ENCODE results near the gene KCNAB1.
"Not testable (repeated sequence)": the region's sequence is repeated elsewhere in the genome, so short reads cannot be mapped to it uniquely, and the experiment has no call there.

The KCNAB1 gene

DNA sequence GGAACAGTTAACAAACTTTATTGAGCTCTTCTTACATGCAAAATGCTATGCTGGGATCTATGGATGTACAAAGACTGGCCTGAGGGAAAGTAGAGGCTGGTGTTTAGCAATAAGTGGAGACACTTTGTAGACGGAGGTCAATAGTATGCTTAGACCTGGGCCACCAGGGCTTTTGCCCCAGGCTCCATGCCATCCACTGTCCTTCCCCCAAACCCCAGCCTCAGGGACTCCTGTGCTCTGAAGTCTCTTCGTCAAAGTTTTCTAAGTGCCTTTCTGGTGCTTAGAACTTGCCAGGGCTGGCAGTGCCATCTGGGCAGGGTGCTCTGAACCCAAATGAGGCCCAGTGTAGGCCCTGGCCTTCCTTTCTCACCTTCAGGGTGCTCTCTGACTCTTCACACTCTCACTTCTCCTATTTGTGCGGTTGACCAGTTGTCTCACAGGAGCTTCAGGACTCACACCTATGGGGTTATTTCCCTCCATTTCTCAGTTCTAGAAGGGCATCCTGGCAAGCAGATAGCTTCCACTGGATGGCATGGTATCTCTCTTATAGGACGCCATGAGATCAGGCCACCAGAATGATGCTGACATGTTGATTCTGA, 21.8 kb upstream of the KCNAB1 start:
- H3K4me3 ChIP-seq (replicated peaks; ENCODE audit: low read depth, low read length): no peak overlapping the region
- TF ChIP-seq, protein P1, sequence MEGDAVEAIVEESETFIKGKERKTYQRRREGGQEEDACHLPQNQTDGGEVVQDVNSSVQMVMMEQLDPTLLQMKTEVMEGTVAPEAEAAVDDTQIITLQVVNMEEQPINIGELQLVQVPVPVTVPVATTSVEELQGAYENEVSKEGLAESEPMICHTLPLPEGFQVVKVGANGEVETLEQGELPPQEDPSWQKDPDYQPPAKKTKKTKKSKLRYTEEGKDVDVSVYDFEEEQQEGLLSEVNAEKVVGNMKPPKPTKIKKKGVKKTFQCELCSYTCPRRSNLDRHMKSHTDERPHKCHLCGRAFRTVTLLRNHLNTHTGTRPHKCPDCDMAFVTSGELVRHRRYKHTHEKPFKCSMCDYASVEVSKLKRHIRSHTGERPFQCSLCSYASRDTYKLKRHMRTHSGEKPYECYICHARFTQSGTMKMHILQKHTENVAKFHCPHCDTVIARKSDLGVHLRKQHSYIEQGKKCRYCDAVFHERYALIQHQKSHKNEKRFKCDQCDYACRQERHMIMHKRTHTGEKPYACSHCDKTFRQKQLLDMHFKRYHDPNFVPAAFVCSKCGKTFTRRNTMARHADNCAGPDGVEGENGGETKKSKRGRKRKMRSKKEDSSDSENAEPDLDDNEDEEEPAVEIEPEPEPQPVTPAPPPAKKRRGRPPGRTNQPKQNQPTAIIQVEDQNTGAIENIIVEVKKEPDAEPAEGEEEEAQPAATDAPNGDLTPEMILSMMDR (IDR thresholded peaks at IDR 0.05; ENCODE audit: low read length, missing control alignments): no peak
- no peak for DNase-seq (ENCODE audit: low read depth)

DNA sequence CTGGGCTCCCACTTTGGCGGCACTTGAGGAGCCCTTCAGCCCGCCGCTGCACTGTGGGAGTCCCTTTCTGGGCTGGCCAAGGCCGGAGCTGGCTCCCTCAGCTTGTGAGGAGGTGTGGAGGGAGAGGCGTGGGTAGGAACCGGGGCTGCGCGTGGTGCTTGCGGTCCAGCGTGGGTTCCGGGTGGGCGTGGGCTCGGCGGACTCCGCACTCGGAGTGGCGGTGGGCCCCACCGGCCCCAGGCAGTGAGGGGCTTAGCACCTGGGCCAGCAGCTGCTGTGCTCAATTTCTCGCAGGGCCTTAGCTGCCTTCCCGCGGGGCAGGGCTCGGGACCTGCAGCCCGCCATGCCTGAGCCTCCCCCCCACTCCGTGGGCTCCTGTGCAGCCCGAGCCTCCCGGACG, 21.0 kb upstream of the KCNAB1 start:
- not testable (repeated sequence) for DNase-seq (ENCODE audit: low read depth)

DNA sequence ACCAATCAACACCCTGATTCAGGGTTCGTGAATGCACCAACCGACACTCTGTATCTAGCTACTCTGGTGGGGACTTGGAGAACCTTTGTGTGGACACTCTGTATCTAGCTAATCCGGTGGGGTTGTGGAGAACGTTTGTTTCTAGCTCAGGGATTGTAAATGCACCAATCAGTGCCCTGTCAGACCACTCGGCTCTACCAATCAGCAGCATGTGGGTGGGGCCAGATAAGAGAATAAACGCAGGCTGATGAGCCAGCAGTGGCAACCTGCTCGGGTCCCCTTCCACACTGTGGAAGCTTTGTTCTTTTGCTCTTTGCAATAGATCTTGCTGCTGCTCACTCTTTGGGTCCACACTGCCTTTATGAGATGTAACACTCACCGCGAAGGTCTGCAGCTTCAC, 20.4 kb upstream of the KCNAB1 start:
- not testable (repeated sequence) for DNase-seq (ENCODE audit: low read depth); H3K4me3 ChIP-seq (replicated peaks; ENCODE audit: low read depth, low read length)

More for the DNA sequence above, 21.0 kb upstream of the KCNAB1 start:
- not testable (repeated sequence) for H3K4me3 ChIP-seq (replicated peaks; ENCODE audit: low read depth, low read length)

DNA sequence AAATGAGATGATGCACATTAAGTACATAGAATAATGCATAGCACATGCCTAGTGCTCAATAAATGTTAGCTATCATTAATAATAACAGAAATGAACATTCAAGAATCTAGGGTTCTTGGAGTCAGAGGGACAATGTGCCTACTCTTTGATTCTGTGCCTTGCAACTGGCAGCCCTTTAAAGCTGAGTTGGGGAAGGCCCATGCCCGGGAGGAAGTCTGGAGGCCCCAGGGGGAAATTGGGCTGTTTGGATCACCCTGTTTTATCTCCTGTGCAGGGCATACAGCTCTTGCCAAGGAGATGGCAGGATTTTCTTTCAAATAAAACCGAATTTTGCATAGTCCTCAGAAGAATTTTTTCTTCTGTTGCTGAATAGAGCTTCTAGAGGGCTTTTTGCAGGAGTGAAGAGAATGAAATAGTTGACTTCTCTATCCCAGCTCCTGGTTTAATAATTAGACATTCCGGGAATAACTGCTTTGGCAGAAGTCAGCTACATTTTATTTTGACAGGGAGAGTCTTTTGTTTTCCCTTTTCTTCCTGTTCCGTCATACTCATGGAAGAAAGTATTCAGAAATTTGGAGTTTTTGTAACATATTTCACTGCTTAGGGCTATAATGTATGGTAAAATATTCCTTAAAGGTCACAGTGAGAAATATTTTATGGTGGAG, 18.0 kb upstream of the KCNAB1 start:
- TF ChIP-seq, protein P1 (IDR thresholded peaks at IDR 0.05; ENCODE audit: low read length, missing control alignments): no peak
- DNase-seq (ENCODE audit: low read depth): no peak
- H3K4me3 ChIP-seq (replicated peaks; ENCODE audit: low read depth, low read length): no peak overlapping the region

DNA sequence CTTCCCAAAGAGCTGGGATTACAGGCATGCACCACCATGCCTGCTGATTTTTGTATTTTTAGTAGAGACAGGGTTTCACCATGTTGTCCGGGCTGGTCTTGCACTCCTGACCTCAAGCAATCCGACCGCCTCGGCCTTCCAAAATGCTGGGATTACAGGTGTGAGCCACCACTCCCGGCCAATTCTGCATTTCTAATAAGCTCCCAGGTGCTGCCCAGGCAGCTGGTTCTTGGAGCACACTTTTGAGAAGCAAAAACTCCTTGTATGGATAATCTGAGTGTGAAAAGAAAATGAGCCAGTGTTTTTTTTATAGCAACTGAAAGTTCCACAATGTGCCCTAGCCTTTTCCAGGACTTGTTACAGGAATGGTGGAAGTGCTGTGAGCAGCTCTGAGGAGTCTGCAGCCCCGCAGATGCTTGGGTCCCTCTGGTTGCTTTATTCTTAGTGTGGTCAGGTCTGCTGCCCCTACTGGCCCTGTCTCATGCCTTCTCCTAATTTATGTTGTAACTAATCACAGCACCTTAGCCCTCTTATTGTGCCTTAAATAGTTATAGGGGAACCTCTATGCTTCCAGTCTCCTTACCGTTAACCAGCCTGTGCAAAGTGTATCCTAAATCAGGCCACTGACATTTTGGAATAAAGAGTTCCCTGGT, 13.5 kb upstream of the KCNAB1 start:
- TF ChIP-seq, protein P1 (IDR thresholded peaks at IDR 0.05; ENCODE audit: low read length, missing control alignments): no peak
- DNase-seq (ENCODE audit: low read depth): no peak
- H3K4me3 ChIP-seq (replicated peaks; ENCODE audit: low read depth, low read length): no peak overlapping the region

DNA sequence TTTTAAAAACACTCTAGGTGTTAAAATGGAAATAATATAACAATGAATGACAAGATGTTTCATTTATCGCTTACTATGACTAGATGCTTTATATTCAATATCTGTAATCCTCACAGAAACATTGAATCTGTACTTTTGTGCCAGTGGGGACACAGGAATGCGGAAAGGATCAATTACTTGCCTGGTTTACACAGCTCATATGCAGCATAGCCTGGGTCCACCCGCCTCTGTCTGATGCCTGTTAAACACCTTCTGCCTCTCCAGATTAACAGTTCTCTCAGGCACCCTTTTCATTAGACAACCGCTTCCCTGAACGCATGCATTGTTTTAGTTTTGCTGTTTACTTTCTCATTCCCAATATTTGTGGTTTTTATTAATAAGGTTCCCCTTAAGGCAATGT, 12.9 kb upstream of the KCNAB1 start:
- TF ChIP-seq, protein P1 (IDR thresholded peaks at IDR 0.05; ENCODE audit: low read length, missing control alignments): no peak

DNA sequence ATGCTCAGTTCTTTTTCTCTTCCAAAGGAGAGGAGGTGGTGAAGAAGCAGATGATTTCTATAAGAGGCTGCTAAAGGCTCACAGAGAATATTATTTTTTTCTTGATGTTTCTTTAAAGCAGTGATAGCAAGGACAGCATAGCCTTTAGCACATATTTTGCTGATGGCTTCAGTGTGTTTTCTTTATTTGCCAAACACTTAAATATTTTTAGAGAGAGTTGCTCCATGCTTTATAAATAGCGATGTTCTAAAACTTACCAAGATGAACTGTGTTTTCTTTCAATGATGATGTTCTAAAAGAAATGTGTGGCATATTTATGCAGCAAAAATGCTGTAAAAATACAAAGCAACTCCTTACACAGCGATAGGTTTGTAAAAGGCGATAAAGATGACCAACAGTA, 11.8 kb upstream of the KCNAB1 start:
- H3K4me3 ChIP-seq (replicated peaks; ENCODE audit: low read depth, low read length): no peak overlapping the region
- DNase-seq (ENCODE audit: low read depth): no peak
- TF ChIP-seq, protein P1 (IDR thresholded peaks at IDR 0.05; ENCODE audit: low read length, missing control alignments): no peak

More for the DNA sequence above, 12.9 kb upstream of the KCNAB1 start:
- no peak overlapping the region for H3K4me3 ChIP-seq (replicated peaks; ENCODE audit: low read depth, low read length)
- DNase-seq (ENCODE audit: low read depth): no peak

DNA sequence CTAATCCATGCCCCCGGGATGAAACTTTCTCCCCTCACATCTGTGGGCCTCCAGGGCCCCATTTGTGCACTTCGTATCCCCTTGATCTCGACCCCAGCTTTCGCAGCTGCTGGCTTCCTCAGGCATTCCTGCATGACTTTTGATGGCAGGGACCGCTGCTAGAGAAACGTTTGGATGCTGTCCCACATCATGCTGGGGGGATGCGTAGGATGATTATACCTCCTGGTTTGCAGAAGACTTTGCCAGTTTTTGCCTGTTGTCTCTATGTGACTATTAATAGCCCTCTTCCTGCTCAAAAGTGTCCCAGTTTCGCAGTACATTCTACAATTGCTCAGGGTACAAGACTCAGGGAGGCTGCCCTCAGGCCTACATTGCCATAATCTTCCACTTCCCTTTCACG, 10.4 kb upstream of the KCNAB1 start:
- TF ChIP-seq, protein P1 (IDR thresholded peaks at IDR 0.05; ENCODE audit: low read length, missing control alignments): no peak

More for the DNA sequence above, 10.4 kb upstream of the KCNAB1 start:
- H3K4me3 ChIP-seq (replicated peaks; ENCODE audit: low read depth, low read length): no peak overlapping the region
- no peak for DNase-seq (ENCODE audit: low read depth)
